Cerebellar nuclear complex (tissue), 1 donor: ENCODE data around the gene ITGA6.

ENCODE experiments used
- DNase-seq, 2 experiments: peaks; one replicate each; lab custom pipeline; 2025; lab: John Stamatoyannopoulos, UW

ITGA6 gene

DNA sequence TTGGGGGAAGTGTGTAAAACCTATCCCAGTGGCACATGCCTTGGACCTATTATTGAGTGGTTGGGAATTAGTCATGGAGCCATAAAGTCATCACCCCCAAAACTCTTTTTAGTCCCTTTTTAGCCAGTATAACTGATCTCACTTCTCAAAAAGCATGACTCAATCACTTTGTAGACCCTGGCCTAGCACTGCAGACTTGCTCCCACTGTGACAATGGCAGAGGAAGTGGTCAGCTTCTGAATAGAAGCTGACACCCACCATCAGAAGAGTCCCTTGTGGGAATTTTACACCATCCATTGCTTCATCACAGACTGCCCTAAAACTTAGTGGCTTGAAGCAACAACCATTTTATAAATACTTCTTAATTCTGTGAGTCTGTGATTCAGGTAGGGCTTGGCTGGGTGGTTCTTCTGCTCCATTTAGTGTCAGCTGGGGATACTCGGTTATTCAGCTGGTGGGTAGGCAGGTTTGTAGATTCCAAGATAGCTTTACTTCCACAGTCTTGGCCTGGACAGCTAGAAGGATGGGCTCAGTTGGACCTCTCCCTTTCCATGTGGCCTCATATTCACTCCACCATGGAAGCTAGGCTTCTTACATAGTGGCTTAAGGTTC, 10.8 kb upstream of the ITGA6 start:
- no peak for DNase-seq

DNA sequence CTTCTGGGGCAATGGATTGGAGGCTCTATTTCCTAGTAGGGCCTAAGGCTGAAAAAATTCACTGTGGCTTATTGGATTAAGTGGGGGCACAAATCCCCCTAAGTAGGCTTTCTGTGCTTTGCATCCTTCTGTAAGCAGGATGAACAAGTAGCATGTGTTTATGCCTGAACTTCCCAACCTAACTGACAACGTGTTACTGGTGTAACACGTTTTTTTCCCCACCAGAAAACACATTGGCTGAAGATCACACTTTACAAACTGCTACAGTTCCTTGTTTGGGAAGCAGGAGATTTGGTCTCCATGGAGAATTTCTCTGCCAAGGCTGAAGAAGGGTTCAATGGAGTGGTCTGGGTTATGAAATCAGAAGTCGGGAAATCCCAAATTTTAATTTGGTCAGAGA, 7.2 kb upstream of the ITGA6 start:
- DNase-seq: no peak

DNA sequence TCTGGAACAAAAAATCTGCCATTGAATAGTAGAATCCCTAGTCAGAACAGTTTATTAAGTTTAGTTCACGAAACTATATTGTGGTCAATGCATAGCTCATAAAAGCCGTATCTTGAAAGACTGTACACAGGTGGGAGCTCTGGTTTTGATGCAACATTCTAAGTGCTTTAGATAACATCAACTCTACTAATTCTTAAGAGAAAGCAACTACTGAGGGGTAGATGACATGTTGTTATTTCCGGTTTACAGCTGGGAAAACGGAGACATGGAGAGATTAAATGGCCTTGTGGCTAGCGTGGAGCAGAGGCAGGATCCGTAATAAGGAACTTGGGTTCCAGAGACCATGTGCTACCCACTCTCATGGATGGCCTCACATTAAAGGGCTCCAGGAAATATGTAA, 4.2 kb upstream of the ITGA6 start:
- no peak for DNase-seq

DNA sequence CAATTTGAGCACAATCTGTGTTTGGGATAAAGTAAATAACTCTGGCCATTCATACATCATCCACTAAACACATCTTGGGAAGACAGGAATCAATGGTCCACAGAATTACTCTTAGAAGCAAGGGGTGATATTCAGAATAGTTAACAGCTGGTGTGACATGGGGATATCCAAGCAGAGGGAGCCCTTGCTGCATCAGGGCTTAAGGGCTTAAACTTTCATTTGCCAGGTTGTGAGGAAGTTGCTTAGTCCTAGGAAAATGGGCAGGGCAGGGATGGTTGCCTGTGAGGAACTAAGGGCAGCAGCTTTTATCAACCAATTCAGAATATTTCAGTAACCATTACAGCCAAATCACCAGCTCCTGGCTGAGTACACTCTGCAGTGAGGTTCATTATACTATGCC, 2.0 kb upstream of the ITGA6 start:
- DNase-seq: no peak

DNA sequence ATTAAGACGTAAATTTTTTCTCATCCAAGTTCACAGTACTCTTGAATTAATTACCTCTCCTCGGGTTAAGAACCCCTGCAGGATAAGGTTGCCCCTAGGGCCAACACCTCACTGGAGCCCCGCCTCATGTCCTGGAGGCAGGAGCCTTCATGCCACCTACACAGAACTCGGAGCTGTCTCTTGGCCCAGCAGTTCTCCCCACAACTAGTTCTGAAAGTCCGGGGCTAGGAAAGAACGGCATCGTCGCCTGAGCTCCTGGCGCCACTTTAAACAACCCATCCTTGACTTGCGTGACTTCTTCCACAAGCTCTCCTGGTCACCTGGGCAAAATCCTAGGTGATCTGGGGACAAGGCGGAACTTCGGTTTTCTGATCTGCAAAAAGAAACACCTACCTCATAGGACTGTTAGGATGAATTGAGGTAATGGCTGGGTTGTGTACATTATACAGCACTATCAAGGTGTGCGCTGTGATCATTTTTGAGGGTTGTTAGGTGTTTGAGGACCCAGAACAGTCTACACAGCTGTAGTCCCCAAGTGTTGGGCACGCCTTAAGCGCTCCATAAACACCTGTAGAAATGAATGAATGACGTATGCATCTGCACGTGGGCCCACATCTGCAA, 641 bp upstream of the ITGA6 start:
- DNase-seq: no peak

DNA sequence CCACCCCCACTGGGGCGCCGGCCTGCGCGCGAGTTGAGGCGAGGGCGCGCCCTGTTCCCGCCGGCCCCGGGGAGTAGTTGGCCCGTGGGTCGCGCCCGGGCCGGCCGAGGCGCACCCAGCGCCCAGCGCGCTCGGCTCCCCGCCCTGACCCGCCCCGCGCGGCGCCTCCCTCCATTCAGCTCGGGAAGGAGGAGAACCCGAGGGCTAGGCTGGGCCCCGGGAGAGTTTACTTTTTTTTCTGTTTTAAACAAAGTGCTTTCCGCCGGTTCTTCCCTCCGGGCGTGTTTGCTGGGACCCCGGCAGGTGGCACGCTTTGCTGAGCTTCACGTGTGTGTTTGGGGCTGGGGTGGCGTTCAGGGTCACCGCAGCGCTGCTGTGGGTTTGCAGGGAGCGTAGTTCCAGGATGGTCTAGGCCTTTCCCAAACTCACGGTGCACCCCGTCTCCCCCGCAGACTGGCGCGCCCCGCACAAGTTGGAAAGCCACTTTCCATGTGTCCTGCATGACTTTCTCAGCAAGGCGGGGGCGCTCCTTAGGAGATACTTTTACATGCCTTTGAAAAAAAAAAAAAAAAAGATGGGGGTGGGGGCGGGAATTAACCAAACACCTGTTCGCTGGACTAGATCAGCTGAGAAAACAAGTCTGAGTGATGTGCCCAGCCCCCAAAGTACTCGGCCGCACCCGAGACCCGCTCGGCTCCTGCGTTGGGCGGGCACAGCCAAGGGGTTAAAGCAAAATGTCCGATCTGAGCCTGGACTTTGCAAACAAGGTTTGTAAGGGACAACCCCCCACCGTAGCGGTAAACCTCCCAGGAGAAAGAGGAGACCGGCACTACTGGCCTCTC, 825 bp downstream of the ITGA6 start:
- DNase-seq: no peak

DNA sequence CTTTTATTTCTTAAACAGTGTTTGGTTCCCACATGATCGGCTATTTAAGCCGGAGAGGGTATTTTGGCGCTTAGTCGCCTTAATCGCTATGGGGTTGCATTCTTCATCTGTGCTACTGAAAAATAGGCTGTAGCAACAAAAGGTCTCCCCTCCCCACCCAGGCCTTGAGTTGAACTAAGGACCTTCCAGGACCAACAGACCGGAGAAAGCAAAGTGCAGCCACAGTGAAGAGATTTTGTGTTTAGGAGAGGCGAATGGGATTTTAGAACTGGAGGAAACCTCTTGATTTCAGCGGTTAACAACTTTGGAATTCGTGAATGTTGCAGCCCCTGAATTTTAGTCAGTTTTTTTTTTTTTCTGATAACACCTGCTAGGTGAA, 1.4 kb downstream of the ITGA6 start:
- DNase-seq: no peak

DNA sequence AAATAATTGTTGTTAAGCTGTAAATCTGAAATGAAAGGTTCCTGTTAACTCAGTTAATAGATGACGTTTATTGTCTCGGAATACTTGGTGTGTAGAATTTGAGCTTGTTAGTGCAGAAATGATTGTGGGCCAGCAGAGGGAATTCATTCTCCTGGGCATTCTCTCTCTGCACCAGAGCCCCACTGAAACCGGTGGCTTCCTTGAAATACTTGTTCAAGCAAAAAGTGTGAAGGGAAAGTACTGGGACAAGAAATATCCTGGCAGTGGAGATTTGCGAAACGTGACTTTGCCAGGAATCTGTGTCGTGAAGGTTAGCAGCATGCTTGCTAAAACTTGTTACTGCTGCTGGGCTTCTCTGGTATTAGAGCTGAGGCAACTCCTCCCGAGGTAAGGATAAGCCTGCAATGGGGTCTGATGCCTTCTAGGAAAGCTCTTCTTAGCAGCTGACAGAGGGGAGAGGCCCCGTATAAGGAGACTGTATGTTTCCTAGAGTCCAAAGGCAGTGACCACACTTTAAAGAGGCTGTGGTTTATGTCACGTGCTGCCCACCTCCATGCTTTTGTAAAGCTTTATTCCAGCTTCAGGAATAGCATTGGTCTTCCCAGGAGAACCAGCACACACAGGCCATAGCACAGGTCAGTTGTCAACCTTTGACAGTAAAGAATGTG, 2.0 kb downstream of the ITGA6 start:
- no peak for DNase-seq

DNA sequence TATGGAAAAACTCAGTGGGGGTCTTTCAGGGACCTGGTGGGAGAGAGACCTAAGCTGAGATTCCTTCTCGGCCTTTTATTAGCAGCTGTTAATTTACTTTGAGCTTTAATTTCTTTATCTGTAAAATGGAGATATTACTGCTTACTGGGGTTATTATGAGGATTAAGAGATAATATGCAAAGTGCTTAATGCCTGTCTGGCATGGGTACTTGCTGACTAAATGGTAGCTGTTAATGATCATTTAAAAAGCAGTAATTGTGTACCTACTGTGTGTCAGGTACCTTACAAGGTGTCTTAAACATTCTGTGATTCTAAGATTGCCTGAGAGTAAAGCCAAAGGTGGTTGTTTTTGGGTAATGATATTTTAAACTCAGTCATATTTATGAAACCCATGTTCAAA, 2.6 kb downstream of the ITGA6 start:
- no peak for DNase-seq

DNA sequence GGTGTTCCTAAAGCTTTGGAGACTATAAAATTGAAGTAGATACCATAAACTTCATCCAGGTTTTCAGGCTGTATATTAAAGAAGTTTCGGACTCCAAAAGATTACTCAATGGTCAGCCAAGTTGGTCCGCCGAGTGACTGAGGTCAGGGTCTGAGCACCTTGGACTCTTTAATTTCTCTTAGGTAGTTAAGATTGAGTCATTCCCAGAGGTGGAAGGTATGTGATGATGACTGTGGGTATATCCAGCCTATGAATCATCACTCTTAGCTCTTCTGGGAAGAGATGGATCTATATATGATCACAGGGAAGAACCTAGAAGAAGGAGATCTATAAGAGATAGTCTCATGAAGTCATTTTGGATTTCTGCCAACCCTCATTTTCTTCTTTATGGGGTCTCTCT, 3.3 kb downstream of the ITGA6 start:
- DNase-seq: no peak

DNA sequence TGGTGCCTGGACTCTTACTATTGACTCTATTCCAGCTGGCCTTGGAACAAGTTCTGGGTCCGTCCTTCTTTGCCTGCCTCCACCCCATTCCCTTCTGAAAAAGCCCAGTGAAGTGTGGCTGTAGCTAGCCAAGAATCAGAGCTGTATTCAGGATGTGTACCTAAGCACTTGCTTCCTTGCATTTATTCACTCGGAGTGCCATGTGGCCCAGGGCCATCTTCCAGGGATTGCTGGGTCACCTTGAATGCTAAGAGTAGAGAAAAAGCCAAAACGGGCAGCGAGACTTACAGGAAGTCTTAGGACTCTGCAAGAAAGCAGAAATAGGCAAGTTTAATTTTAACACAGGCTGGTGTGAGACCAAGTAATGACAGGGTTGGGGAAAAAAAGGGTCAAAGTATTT, 4.1 kb downstream of the ITGA6 start:
- DNase-seq: no peak

DNA sequence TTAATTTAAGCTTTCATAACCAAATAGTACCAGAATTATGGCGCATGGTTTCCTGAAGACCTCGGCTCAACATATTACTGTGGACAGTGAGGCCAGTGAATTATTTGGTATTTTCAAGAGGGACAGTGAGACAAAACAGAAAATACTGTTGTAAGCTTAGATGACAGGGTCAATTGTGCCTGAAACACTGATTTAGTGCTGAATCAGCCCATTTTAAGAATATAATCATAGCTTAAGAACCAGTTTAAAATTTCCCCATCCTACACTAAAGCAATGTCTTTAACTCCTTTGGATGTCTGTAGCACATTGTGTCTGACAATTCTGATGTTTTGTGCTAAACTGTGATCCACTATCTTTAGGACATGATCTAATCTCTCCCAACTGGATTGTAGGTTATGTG, 4.6 kb downstream of the ITGA6 start:
- DNase-seq: no peak

DNA sequence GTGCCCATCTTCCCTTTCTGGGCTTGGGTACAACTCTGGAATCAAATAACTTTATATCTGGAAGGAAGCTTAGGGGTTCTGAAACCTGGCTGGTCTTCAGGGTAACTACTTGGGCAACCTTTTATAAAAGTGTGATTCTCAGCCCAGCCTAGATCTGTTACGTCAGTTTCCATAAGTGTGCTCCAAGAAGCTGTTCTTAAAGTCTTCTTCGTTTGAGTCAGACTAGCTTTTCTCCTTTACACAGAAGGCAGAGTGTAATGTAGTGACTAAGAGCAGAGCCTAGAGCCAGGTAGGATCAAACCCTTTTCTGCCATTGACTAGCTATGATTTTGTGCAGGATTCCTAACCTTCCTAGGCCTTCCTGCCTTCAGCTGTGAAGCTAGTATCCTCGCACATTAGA, 5.8 kb downstream of the ITGA6 start:
- no peak for DNase-seq

DNA sequence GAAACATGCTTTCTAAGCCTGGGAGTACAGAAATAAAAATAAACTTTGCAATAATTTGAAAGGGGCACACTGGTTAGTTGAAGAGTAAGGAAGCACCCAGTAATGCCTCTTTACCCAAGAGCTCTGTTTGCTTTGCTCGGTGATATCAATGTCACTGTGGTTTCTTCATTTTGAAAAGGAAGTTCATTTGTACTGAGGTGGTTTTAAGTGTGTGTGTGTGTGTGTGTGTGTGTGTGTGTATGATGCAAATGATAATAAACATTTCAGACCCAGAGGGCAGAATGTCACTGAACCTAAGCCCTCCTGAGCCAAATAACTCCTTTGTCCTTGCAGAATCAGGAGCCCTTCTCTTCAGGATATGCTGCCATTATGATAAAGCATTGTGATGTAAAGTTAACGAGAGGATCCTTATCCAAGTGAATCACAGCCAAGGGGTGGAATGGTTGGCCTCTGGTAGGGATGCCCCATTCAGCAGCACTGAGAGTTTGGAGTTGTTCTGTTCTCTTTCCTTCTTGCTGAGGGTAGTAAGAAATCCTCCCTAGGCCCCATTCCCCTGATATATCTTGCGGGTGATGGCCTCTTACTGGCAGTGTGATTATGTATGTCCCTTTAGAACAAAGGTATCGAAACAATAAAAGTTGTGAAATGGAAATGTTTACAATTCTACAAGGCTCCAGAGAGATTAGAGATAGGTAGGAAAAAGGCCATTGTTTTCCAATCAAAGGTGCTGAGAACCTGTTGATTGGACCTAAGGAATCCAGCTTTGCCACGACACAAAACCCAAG, 7.6 kb downstream of the ITGA6 start:
- DNase-seq: no peak

DNA sequence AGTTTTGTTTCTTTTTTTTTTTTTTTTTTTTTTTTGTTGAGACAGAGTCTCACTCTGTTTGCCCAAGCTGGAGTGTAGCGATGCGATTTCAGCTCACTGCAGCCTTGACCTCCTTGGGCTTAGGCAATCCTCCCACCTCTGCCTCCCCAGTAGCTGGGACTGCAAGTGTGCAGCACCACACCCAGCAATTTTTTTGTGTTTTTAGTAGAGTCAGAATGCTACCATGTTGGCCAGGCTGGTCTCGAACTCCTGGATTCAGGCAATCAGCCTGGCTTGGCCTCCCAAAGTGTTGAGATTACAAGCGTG, 8.2 kb downstream of the ITGA6 start:
- no peak for DNase-seq

DNA sequence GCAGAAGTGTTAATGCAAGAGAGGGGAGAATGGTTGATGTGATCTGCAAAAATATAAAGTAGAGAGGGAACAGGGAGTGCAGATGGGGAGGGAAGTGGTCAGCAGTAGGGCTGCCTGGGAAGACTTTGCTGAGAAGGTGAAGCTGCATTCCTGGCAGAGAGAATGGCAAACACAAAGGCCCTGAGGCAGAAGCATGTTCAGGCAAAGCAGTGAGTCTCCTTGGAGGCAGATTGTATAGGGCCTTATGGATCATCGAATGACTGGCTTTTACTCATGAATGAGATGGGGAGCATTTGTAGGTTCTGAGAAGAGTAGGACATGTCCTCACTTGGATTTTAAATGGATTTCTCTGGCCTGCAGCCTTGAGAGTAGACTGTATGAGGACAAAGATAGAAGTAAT, 9.5 kb downstream of the ITGA6 start:
- no peak for DNase-seq

DNA sequence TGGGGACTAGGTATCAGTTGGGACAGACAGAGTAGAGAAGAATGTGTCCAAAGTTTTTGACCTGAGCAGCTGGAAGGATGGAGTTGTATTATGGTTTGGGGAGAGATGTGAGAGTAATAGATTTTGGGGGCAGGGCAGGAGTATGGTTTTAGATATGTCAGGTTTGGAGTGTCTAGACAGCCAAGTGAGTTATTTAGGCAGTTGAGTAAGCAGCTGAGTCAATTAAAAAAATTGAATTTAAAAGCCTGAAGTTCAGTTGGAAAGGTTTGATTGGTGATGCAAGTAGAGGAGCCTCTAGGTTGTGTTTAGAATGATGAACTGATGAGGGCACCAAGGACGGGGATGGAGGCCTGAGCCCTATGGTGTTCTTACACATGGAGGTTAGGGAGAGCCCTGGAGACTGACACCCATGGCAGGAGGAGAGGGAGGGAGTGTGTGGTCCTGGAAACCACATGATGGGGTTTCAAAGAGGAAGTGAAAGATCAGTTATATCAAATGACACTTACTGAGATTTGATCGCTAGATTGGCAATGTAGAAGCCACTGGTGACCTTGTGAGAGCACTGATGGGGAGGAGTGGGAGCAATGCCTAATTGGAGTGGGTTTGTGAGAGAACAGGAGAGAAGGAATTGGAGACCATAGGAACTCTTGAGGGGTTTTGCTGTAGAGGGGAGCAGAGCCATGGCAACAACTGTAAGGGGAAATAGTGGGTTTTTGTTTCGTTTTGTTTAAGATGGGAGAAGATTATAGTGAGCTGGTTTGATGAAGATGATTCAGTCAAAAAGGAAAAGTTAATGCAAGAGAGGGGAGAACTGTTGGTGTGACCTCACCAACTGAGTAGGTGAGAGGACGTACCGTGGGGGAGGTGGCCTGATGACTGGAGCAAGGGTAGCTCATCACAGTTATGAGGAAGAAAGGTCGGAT, 10.3 kb downstream of the ITGA6 start:
- no peak for DNase-seq

DNA sequence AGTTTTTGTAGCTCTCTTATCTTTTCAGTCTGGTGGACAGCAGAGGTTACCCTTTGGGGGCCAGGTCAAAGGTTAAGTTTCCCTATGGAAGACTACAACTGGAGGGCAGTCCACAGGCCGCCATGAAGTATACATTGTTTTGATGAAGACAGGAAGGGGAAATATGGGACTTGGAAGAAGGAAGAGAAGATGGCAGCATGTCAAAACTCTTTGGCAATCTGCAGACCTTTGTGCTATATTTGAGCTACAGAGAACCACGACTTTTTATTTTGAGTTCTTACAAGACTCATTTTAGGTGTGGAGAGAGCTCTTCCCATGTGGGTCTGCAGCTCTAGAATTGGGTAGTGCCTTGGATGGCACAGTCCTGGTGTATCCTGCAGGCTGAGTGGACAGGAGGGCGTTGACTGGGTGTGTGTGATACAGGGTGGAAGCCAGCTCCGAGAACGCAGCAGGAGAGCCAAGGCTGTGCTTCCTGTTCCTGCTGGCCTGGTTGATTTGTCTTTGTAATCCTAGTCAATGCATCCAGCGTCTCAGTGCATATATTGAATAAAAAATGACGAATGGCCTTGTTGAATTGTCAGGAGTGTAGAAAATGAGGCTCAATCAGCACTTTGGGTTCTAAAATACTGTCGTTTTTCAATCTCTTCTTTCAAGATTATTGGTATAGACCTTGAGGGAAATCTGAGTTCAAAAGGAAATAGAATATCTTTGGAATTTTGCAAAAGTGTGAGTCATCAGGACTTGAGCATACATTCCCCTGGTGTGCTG, 11.5 kb downstream of the ITGA6 start:
- no peak for DNase-seq

DNA sequence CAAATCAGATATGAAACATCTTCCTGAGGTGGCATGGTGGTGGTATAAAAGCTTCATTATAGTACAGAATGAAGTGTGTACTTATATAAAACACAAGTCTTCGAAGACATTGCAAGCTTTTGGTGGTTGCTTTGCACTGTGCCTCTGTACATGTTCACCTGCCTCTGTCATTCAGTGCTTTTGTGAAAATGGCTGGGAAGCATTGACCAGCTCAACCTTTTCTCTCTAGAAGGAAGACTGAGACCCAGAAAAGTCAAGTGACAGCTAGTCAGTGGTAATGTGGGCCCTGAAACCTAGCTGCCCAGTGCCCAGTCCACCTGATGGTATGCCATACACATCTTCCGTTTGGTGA, 12.1 kb downstream of the ITGA6 start:
- DNase-seq: no peak

DNA sequence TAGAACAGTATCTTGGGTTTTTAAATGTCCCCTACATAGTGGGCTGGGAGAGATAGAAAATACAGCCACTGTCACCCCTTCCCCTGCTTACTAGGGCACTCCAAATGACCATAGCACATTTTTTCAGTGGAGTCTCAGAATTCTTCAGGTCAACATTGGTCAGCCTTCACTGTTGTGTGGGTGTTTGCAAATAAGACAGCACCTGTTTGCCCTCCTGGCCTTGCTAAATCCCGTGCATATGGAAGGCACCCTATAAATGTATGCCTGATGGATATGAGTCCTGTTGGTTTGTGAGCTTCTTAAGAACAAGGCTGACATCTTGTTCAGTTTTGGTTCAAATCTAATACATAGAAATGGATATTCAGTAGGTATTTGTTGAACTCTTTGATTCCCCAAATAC, 12.5 kb downstream of the ITGA6 start:
- DNase-seq: no peak

DNA sequence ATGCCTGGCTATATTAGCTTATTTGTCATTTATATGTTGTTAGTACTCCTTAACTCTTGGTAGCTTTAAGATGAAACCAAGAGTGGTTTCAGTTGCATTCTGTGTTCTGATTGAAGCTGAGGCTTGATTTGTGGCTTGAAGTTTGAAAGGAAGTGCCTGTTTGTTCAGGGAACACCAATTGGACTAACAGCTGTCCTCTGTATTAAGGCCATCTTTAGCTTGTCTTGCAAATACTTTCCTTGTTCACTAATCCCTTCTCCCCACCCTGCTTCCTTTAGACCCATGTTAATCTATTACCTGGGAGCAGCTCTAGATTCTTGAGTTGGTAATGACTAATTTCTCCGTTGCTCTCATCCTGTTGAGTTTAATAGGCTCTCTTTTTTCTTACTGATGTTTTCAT, 13.4 kb downstream of the ITGA6 start:
- DNase-seq: no peak
